ENCODE data around the gene FLVCR2.

- TF ChIP-seq CTCF (IDR thresholded peaks at IDR 0.05) (no peak), POLR2A (IDR thresholded peaks at IDR 0.05) (no peak)
Measured at GRCh38 chr14:75610834-75611233, 32.4 kb downstream of the FLVCR2 start.
